HL-60 (cell line): Measurements from ENCODE around the gene PLEKHN1.
A peak's percentile ranks its signal among the peaks of the same experiment; 100 is the strongest.

Source experiments
- DNase-seq, 2 experiments: peaks; one replicate each; pipeline ENCODE4 v3.0.0-alpha.2; 2010 to 2020; ENCODE audit warnings: low read depth in 1 of 2, low spot score in 1 of 2
- H3K27ac ChIP-seq: fragments of 250-450 bp; sonication (Bioruptor Pico); replicated peaks from 2 replicates; pipeline ENCODE4 v1.5.1; 2020; ENCODE audit warnings: mild to moderate bottlenecking, moderate library complexity
- H3K27me3 ChIP-seq: fragments of 250-450 bp; sonication (Bioruptor Pico); 2 replicates; pipeline ENCODE4 v1.5.1; 2021; ENCODE audit warnings: mild to moderate bottlenecking, moderate library complexity; ENCODE audit not compliant: insufficient read depth, poor library complexity, severe bottlenecking
- H3K4me3 ChIP-seq: replicated peaks from 2 replicates; pipeline ENCODE4 v1.5.1; 2011; ENCODE audit warnings: mild to moderate bottlenecking, control low read depth, low read length; ENCODE audit not compliant: insufficient read depth
- GABPA ChIP-seq: IDR thresholded peaks from 2 replicates; pipeline ENCODE4 v1.6.1; 2012; ENCODE audit warnings: low read depth
- POLR2AphosphoS5 ChIP-seq: IDR thresholded peaks from 2 replicates; pipeline ENCODE4 v1.6.1; 2012; ENCODE audit warnings: low read depth
- REST ChIP-seq: IDR thresholded peaks from 2 replicates; pipeline ENCODE4 v1.6.1; 2012; ENCODE audit warnings: low read depth; ENCODE audit not compliant: insufficient replicate concordance
- SPI1 ChIP-seq: IDR thresholded peaks from 2 replicates; pipeline ENCODE4 v1.6.1; 2012; ENCODE audit warnings: low read depth, mild to moderate bottlenecking, borderline replicate concordance
- TF ChIP-seq, protein P1 (sequence below): IDR thresholded peaks from one replicate; pipeline ENCODE4 v1.5.1; 2011; ENCODE audit warnings: low read length, control low read depth, inconsistent platforms; ENCODE audit not compliant: insufficient read depth

Gene PLEKHN1

DNA sequence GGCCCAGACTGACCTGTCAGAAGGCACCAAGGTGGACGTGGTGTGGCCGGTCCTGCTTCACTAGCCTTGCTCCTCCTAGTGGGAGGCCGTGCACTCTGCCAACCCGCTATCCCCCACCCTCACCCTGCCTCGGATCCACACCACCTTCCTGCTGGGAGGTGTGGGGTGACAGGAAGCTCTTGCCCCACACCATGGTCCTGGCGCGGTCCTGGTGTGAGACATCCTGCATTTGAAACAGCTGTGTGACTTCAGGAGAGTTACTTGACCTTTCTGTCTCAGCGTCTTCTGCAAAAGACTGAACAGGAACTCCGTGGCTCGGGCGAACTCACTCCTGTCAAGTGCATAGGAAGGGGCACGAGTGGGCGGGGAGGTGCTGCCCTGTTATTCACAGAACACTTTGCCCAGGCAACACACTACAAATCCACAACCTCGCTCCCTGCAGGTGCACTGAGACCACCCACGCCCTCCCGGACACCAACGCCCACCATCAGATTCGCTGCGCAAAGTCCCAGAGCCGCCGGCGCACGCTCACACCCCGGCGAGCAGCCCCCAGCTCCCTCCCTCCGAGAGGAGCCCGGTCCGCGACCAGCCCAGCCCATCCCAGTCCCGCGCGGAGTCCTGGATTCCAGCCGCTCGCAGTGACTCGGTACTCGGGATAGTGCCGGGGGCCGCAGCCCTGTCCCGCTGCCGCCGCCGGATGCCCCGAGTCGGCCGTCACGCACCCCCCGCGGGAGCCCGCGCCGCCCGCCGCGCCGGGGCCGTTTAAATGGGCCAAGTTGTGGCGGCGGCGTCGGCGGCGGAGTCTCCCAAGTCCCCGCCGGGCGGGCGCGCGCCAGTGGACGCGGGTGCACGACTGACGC, 42.9 kb upstream of the PLEKHN1 start, which contains the start of gene SAMD11:
Gene SAMD11, plus strand, starts transcription at position 793 of the 860 bp plus-strand sequence. CDS start 509 bp downstream, outside the sequence.
- TF ChIP-seq REST (no peak), GABPA (no peak), SPI1 (no peak), POLR2AphosphoS5 (no peak)
- TF ChIP-seq, protein P1, sequence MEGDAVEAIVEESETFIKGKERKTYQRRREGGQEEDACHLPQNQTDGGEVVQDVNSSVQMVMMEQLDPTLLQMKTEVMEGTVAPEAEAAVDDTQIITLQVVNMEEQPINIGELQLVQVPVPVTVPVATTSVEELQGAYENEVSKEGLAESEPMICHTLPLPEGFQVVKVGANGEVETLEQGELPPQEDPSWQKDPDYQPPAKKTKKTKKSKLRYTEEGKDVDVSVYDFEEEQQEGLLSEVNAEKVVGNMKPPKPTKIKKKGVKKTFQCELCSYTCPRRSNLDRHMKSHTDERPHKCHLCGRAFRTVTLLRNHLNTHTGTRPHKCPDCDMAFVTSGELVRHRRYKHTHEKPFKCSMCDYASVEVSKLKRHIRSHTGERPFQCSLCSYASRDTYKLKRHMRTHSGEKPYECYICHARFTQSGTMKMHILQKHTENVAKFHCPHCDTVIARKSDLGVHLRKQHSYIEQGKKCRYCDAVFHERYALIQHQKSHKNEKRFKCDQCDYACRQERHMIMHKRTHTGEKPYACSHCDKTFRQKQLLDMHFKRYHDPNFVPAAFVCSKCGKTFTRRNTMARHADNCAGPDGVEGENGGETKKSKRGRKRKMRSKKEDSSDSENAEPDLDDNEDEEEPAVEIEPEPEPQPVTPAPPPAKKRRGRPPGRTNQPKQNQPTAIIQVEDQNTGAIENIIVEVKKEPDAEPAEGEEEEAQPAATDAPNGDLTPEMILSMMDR: no peak
- Histone ChIP-seq H3K27me3 (peaks cover 17% of the 10 kb centered on the region), H3K4me3 (peak within 1 kb of the TSS; percentile 9; the same call in 1 of the 2 replicates), H3K27ac (no peak within 1 kb of the TSS)
- peak in 1 of 2 experiments; percentile 75 for DNase-seq

GRCh38 chr1:923991-924655, 42.2 kb upstream of the PLEKHN1 start:
- Histone ChIP-seq H3K27me3 (peaks cover 17% of the 10 kb centered on the region), H3K27ac (no peak overlapping the region), H3K4me3 (no peak overlapping the region)
- TF ChIP-seq, protein P1: no peak
- TF ChIP-seq POLR2AphosphoS5 (no peak), GABPA (no peak), SPI1 (no peak), REST (no peak)
- DNase-seq: no peak

DNA sequence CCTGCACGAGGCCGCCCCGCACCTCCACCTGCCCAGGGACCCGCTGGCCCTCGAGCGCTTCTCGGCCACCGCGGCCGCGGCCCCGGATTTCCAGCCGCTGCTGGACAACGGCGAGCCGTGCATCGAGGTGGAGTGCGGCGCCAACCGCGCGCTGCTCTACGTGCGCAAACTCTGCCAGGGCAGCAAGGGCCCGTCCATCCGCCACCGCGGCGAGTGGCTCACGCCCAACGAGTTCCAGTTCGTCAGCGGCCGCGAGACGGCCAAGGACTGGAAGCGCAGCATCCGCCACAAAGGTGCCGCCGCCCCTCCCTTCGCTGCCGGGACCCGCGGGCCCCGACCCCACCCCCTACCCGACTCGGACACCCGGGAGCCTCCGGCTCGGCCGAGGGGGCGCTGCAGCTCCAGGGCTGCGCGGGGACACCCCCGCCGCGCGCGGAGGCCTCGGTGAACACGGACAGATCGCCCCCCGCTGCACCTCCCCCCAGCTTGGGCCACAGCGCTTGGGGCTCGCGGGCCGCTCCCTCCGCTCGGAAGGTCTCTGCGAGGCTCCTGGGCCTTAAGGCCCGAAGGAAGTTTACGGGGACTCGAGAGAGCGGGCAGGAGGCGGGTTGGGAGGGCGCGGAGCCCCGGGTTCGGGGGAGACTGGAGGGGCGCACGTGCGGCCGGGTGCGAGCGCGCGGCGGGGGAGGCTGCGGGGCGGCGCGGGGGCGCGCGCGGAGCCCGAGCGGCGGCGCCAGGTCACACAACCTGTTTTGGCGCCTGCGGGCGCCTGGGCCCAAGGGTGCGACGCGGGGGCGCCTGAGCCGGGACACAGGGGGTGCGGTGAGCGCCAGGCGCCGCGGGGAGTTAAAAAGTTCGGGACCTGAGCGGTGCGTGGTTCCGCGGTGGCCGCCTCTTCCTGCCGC, 41.4 kb upstream of the PLEKHN1 start:
- no peak for TF ChIP-seq REST
- TF ChIP-seq GABPA: no peak
- TF ChIP-seq SPI1: no peak
- TF ChIP-seq, protein P1: no peak
- TF ChIP-seq POLR2AphosphoS5: no peak
- Histone ChIP-seq H3K4me3 (peak overlapping the region; percentile 9; the same call in 1 of the 2 replicates), H3K27ac (no peak overlapping the region), H3K27me3 (peaks cover 17% of the 10 kb centered on the region)
- DNase-seq: peak in 1 of 2 experiments; percentile 40
